Embryonic facial prominence (tissue), 1 donor: ENCODE results near the gene ACTC1.
"Not testable (repeated sequence)": the region's sequence is repeated elsewhere in the genome, so short reads cannot be mapped to it uniquely, and the experiment has no call there.

Source experiments
- DNase-seq: peaks from one replicate; pipeline ENCODE4 v3.0.0-alpha.2; 2016; ENCODE audit errors: extremely low spot score

The ACTC1 gene

GRCh38 chr15:34795267-34796081 is at the start of gene ACTC1:
Gene ACTC1 (minus strand): TSS chr15:34795549. CDS start chr15:34794808, 741 bp downstream.
- no peak for DNase-seq

GRCh38 chr15:34841262-34841725 is 45.9 kb upstream of the ACTC1 start:
- DNase-seq = no peak

- DNase-seq = no peak
These were observed 42.9 kb upstream of the ACTC1 start for GRCh38 chr15:34838282-34838681.

GRCh38 chr15:34837246-34838016 is 42.1 kb upstream of the ACTC1 start:
- no peak for DNase-seq

- no peak for DNase-seq
These were observed 33.0 kb upstream of the ACTC1 start for GRCh38 chr15:34828145-34828911.

- no peak for DNase-seq
These were observed 26.5 kb upstream of the ACTC1 start for GRCh38 chr15:34821831-34822230.

GRCh38 chr15:34820110-34820509 is 24.8 kb upstream of the ACTC1 start:
- DNase-seq = no peak

GRCh38 chr15:34818526-34818925 is 23.2 kb upstream of the ACTC1 start:
- no peak for DNase-seq

GRCh38 chr15:34815836-34816235 is 20.5 kb upstream of the ACTC1 start:
- DNase-seq = no peak

GRCh38 chr15:34813446-34814190 is 18.3 kb upstream of the ACTC1 start:
- DNase-seq = no peak

GRCh38 chr15:34812868-34813365 is 17.6 kb upstream of the ACTC1 start:
- DNase-seq = not testable (repeated sequence)

- DNase-seq = no peak
These were observed 17.0 kb upstream of the ACTC1 start for GRCh38 chr15:34812369-34812768.

GRCh38 chr15:34810443-34811129 is 15.2 kb upstream of the ACTC1 start:
- no peak for DNase-seq

GRCh38 chr15:34809186-34809585 is 13.8 kb upstream of the ACTC1 start:
- no peak for DNase-seq

- DNase-seq = no peak
These were observed 12.7 kb upstream of the ACTC1 start for GRCh38 chr15:34808016-34808415.

- DNase-seq = not testable (repeated sequence)
These were observed 11.9 kb upstream of the ACTC1 start for GRCh38 chr15:34807241-34807640.

GRCh38 chr15:34804776-34805175 is 9.4 kb upstream of the ACTC1 start:
- DNase-seq = no peak

- no peak for DNase-seq
These were observed 8.8 kb upstream of the ACTC1 start for GRCh38 chr15:34804113-34804512.

- DNase-seq = no peak
These were observed 7.7 kb upstream of the ACTC1 start for GRCh38 chr15:34802803-34803750.
